GM23338 (cell line): ENCODE results near the gene STXBP5L. TPM values are rescaled to one million over a fixed set of nuclear protein-coding genes. Genes with fewer than 3 reads are reported as not detected.

ENCODE experiments used
- ATAC-seq: fragments of 200-7000 bp; cut with Tn5 transposase; 3 replicates; pipeline ENCODE4 v1.9.1; 2020
- DNase-seq: peaks from one replicate; pipeline ENCODE4 v3.0.0-alpha.2; 2015; ENCODE audit warnings: low spot score
- H2AFZ ChIP-seq: fragments of 200-600 bp; sonication (generic); 2 replicates; pipeline ENCODE4 v1.8.0; 2016; ENCODE audit warnings: antibody characterized with exemption, mild to moderate bottlenecking, moderate library complexity
- H3F3A ChIP-seq: fragments of 200-600 bp; sonication (generic); replicated peaks from 2 replicates; pipeline ENCODE4 v1.8.0; 2017; ENCODE audit warnings: antibody characterized with exemption, mixed run types, low read depth
- H3K27ac ChIP-seq: fragments of 200-600 bp; sonication (generic); 2 replicates; pipeline ENCODE4 v1.6.1; 2016; ENCODE audit warnings: low read depth
- H3K27me3 ChIP-seq: fragments of 200-600 bp; sonication (generic); 2 replicates; pipeline ENCODE4 v1.8.0; 2016; ENCODE audit warnings: mild to moderate bottlenecking, mixed run types, moderate library complexity; ENCODE audit not compliant: insufficient read depth
- H3K36me3 ChIP-seq: fragments of 200-600 bp; sonication (generic); 2 replicates; pipeline ENCODE4 v1.8.0; 2016; ENCODE audit warnings: mild to moderate bottlenecking; ENCODE audit not compliant: insufficient read depth
- H3K4me1 ChIP-seq: fragments of 200-600 bp; sonication (generic); 2 replicates; pipeline ENCODE4 v1.8.0; 2016; ENCODE audit warnings: mild to moderate bottlenecking, moderate library complexity; ENCODE audit not compliant: insufficient read depth
- H3K4me2 ChIP-seq: fragments of 200-600 bp; sonication (generic); 2 replicates; pipeline ENCODE4 v1.7.1; 2017; ENCODE audit warnings: mixed run types
- H3K4me3 ChIP-seq: fragments of 200-600 bp; sonication (generic); 2 replicates; pipeline ENCODE4 v1.6.1; 2016; ENCODE audit warnings: mixed run types
- H3K79me2 ChIP-seq: fragments of 200-600 bp; sonication (generic); replicated peaks from 2 replicates; pipeline ENCODE4 v1.8.0; 2017; ENCODE audit warnings: mild to moderate bottlenecking; ENCODE audit not compliant: insufficient read depth
- H3K9me2 ChIP-seq: fragments of 200-600 bp; sonication (generic); 2 replicates; pipeline ENCODE4 v1.8.0; 2017; ENCODE audit not compliant: insufficient read depth
- H4K20me1 ChIP-seq: fragments of 200-600 bp; sonication (generic); replicated peaks from 2 replicates; pipeline ENCODE4 v1.8.0; 2017; ENCODE audit warnings: mild to moderate bottlenecking; ENCODE audit not compliant: insufficient read depth
- H3K27ac Mint-ChIP-seq: 2 replicates; pipeline ENCODE4 v1.8.0; 2020; ENCODE audit warnings: inconsistent platforms, mild to moderate bottlenecking, moderate library complexity, mixed read lengths
- H3K27me3 Mint-ChIP-seq: 3 replicates; pipeline ENCODE4 v1.8.0; 2022; ENCODE audit warnings: low read depth, mild to moderate bottlenecking, moderate library complexity, mixed read lengths, inconsistent platforms; ENCODE audit not compliant: insufficient read depth, poor library complexity
- H3K36me3 Mint-ChIP-seq: 3 replicates; pipeline ENCODE4 v1.8.0; 2021; ENCODE audit warnings: low read depth, mild to moderate bottlenecking, inconsistent platforms, moderate library complexity, mixed read lengths
- H3K4me1 Mint-ChIP-seq: 3 replicates; pipeline ENCODE4 v1.8.0; 2020; ENCODE audit warnings: mild to moderate bottlenecking, inconsistent platforms, mixed read lengths
- H3K4me3 Mint-ChIP-seq: 3 replicates; pipeline ENCODE4 v1.8.0; 2021; ENCODE audit warnings: moderate library complexity, mild to moderate bottlenecking, inconsistent platforms, mixed read lengths
- H3K9me3 Mint-ChIP-seq: 3 replicates; pipeline ENCODE4 v1.8.0; 2020; ENCODE audit warnings: moderate library complexity, mild to moderate bottlenecking, inconsistent platforms, mixed read lengths
- CREB1 ChIP-seq: fragments of 250-450 bp; sonication (Bioruptor Pico); IDR thresholded peaks from 2 replicates; pipeline ENCODE4 v1.5.0; 2020; ENCODE audit warnings: low read depth, mild to moderate bottlenecking, moderate library complexity
- ETS1 ChIP-seq: IDR thresholded peaks from 2 replicates; pipeline ENCODE4 v1.6.1; 2016; ENCODE audit warnings: antibody characterized with exemption
- EZH2 ChIP-seq: fragments of 200-600 bp; sonication (generic); IDR thresholded peaks from one replicate; pipeline ENCODE4 v1.8.0; 2017; ENCODE audit warnings: antibody characterized with exemption, mild to moderate bottlenecking, low read depth; ENCODE audit not compliant: unreplicated experiment
- EZH2phosphoT487 ChIP-seq: fragments of 200-600 bp; sonication (generic); IDR thresholded peaks from one replicate; pipeline ENCODE4 v1.8.1; 2018; ENCODE audit warnings: antibody characterized with exemption; ENCODE audit not compliant: unreplicated experiment
- JUNB ChIP-seq: IDR thresholded peaks from one replicate; pipeline ENCODE4 v1.6.1; 2016; ENCODE audit warnings: antibody characterized with exemption; ENCODE audit not compliant: unreplicated experiment
- NANOG ChIP-seq: IDR thresholded peaks from 2 replicates; pipeline ENCODE4 v1.6.1; 2016; ENCODE audit warnings: antibody characterized with exemption, borderline replicate concordance
- POLR2AphosphoS5 ChIP-seq: IDR thresholded peaks from 2 replicates; pipeline ENCODE4 v1.6.1; 2016; ENCODE audit warnings: antibody characterized with exemption, low read depth
- REST ChIP-seq: IDR thresholded peaks from one replicate; pipeline ENCODE4 v1.6.1; 2018; ENCODE audit warnings: antibody characterized with exemption; ENCODE audit not compliant: unreplicated experiment
- STAT1 ChIP-seq: IDR thresholded peaks from one replicate; pipeline ENCODE4 v1.6.1; 2016; ENCODE audit warnings: antibody characterized with exemption; ENCODE audit not compliant: unreplicated experiment
- ZNF331 ChIP-seq: fragments of 250-450 bp; sonication (Bioruptor Pico); IDR thresholded peaks from 2 replicates; pipeline ENCODE4 v1.5.0; 2020; ENCODE audit warnings: low read depth, mild to moderate bottlenecking, moderate library complexity
- ZNF462 ChIP-seq: fragments of 250-450 bp; sonication (Bioruptor Pico); IDR thresholded peaks from 2 replicates; pipeline ENCODE4 v1.5.0; 2020; ENCODE audit warnings: mild to moderate bottlenecking, moderate library complexity
- polyA plus RNA-seq: library from polyadenylated mRNA; unstranded; fragments of >200 nt; fragmentation: Nextera tagmentation; extraction: Ambion mirVana; gene quantifications from 2 replicates; pipeline ENCODE4 v1.2.1, GENCODE V29; 2016
- total RNA-seq: library from RNA; depleted of rRNA; stranded (reverse); fragments of >200 nt; shearing (Covaris generic); gene quantifications from 2 replicates; pipeline ENCODE4 v1.2.3, GENCODE V29; 2014
- TF ChIP-seq, protein P1 (sequence below), 2 experiments: fragments of 200-600 bp in 1 of 2; sonication (generic) in 1 of 2; conservative IDR thresholded peaks; 2 replicates each; pipeline versions ENCODE4 v1.5.1 to v1.6.1; 2016 to 2017; ENCODE audit warnings: antibody characterized with exemption in 2 of 2, low read depth in 2 of 2, mild to moderate bottlenecking in 2 of 2, moderate library complexity in 1 of 2

STXBP5L gene
- total and polyA plus RNA-seq, 2 experiments from 2014 or later: 4.2 to 6.0 TPM

GRCh38 chr3:121269389-121269788, 361.4 kb downstream of the STXBP5L start:
- Histone ChIP-seq H3K4me3 (no peak overlapping the region), H3K36me3 (no peaks in the 10 kb centered on the region), H3K4me2 (no peak overlapping the region), H3K27ac (no peak overlapping the region), H3K9me2 (no peaks in the 10 kb centered on the region), H3K27me3 (no peaks in the 10 kb centered on the region), H4K20me1 (no peaks in the 10 kb centered on the region), H3F3A (no peaks in the 10 kb centered on the region), H3K4me1 (no peaks in the 10 kb centered on the region), H2AFZ (no peak overlapping the region), H3K79me2 (no peaks in the 10 kb centered on the region)
- Mint-ChIP-seq H3K4me3 (no peak overlapping the region), H3K4me1 (no peaks in the 10 kb centered on the region), H3K27me3 (peaks cover 3% of the 10 kb centered on the region), H3K27ac (no peak overlapping the region), H3K9me3 (peaks cover 5% of the 10 kb centered on the region; the same call in 2 of the 3 replicates), H3K36me3 (0 out of 3 replicates have a peak, but pooled peaks cover 4% of the 10 kb centered on the region)
- DNase-seq: no peak
- no peak for TF ChIP-seq EZH2phosphoT487
- no peak for TF ChIP-seq REST
- TF ChIP-seq STAT1: no peak
- TF ChIP-seq ZNF331 (CRISPR knock-in tag): no peak
- TF ChIP-seq POLR2AphosphoS5: no peak
- TF ChIP-seq NANOG: no peak
- TF ChIP-seq, protein P1, sequence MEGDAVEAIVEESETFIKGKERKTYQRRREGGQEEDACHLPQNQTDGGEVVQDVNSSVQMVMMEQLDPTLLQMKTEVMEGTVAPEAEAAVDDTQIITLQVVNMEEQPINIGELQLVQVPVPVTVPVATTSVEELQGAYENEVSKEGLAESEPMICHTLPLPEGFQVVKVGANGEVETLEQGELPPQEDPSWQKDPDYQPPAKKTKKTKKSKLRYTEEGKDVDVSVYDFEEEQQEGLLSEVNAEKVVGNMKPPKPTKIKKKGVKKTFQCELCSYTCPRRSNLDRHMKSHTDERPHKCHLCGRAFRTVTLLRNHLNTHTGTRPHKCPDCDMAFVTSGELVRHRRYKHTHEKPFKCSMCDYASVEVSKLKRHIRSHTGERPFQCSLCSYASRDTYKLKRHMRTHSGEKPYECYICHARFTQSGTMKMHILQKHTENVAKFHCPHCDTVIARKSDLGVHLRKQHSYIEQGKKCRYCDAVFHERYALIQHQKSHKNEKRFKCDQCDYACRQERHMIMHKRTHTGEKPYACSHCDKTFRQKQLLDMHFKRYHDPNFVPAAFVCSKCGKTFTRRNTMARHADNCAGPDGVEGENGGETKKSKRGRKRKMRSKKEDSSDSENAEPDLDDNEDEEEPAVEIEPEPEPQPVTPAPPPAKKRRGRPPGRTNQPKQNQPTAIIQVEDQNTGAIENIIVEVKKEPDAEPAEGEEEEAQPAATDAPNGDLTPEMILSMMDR (conservative IDR thresholded peaks at IDR 0.05; ENCODE audit: low read depth in 2 of 2): no peak
- TF ChIP-seq ZNF462 (CRISPR knock-in tag): no peak
- no peak for TF ChIP-seq JUNB
- no peak for TF ChIP-seq EZH2
- no peak for TF ChIP-seq ETS1
- no peak for TF ChIP-seq CREB1 (CRISPR knock-in tag)
- ATAC-seq: no peak
